HepG2 (cell line): ENCODE results near the gene MYO9A. TPM values are rescaled to one million over a fixed set of nuclear protein-coding genes. Genes with fewer than 3 reads are reported as not detected.

Experiments
- ADNP ChIP-seq: sonication (generic); formaldehyde crosslinking; IDR thresholded peaks from 2 replicates; pipeline ENCODE4 v1.4.0; 2020; ENCODE audit warnings: missing genetic modification reagents
- BATF2 ChIP-seq: sonication (generic); formaldehyde crosslinking; IDR thresholded peaks from 2 replicates; pipeline ENCODE4 v1.8.0; 2022; ENCODE audit warnings: mild to moderate bottlenecking, missing genetic modification reagents, moderate library complexity
- CREB1 ChIP-seq, 2 experiments: fragments of 450-650 bp in 1 of 2; IDR thresholded peaks; 2 replicates each; pipeline ENCODE4 v1.6.1; 2016 to 2017; ENCODE audit warnings: control low read depth in 1 of 2, mild to moderate bottlenecking in 1 of 2, missing compliant biosample characterization in 1 of 2, missing genetic modification characterization in 1 of 2
- CREB3 ChIP-seq: sonication (generic); formaldehyde crosslinking; IDR thresholded peaks from 2 replicates; pipeline ENCODE4 v1.5.0; 2020; ENCODE audit warnings: missing genetic modification reagents
- GABPB1 ChIP-seq: IDR thresholded peaks from 2 replicates; pipeline ENCODE4 v1.6.1; 2016; ENCODE audit warnings: mild to moderate bottlenecking, missing genetic modification reagents, moderate library complexity, missing compliant biosample characterization
- LCORL ChIP-seq, 2 experiments: fragments of 450-650 bp in 1 of 2; sonication (generic) in 1 of 2; formaldehyde crosslinking in 1 of 2; IDR thresholded peaks; 2 replicates each; pipeline versions ENCODE4 v1.5.0 to v1.6.1; 2017 to 2020; ENCODE audit warnings: antibody characterized with exemption in 1 of 2, missing genetic modification reagents in 1 of 2
- MAFF ChIP-seq: IDR thresholded peaks from 2 replicates; pipeline ENCODE4 v1.6.1; 2011; ENCODE audit warnings: low read depth, low read length, improper control_type of control experiment
- MTERF4 ChIP-seq: sonication (generic); formaldehyde crosslinking; IDR thresholded peaks from 2 replicates; pipeline ENCODE4 v1.8.0; 2023; ENCODE audit warnings: mild to moderate bottlenecking, missing genetic modification reagents
- MXI1 ChIP-seq: IDR thresholded peaks from 3 replicates; pipeline ENCODE4 v1.6.1; 2012; ENCODE audit warnings: low read depth, low read length, inconsistent platforms, borderline replicate concordance
- PAF1 ChIP-seq: IDR thresholded peaks from 2 replicates; pipeline ENCODE4 v1.6.1; 2016; ENCODE audit warnings: missing genetic modification reagents, missing compliant biosample characterization
- PAXIP1 ChIP-seq: sonication (generic); formaldehyde crosslinking; conservative IDR thresholded peaks from 2 replicates; pipeline ENCODE4 v1.4.0; 2020; ENCODE audit warnings: mild to moderate bottlenecking, missing genetic modification reagents, moderate library complexity
- PHF8 ChIP-seq: sonication (generic); formaldehyde crosslinking; IDR thresholded peaks from 2 replicates; pipeline ENCODE4 v1.5.0; 2020; ENCODE audit warnings: missing genetic modification reagents
- SP5 ChIP-seq: IDR thresholded peaks from 2 replicates; pipeline ENCODE4 v1.6.1; 2016; ENCODE audit warnings: low read depth, borderline replicate concordance
- SRSF4 ChIP-seq: fragments of 200-400 bp; formaldehyde crosslinking; IDR thresholded peaks from one replicate; pipeline ENCODE4 v1.6.1; 2018; ENCODE audit warnings: mild to moderate bottlenecking, low read depth, low read length, moderate library complexity; ENCODE audit not compliant: poor library complexity, severe bottlenecking
- XBP1 ChIP-seq: sonication (generic); formaldehyde crosslinking; IDR thresholded peaks from 2 replicates; pipeline ENCODE4 v1.5.0; 2020; ENCODE audit warnings: missing genetic modification reagents
- ZBTB25 ChIP-seq: IDR thresholded peaks from 2 replicates; pipeline ENCODE4 v1.6.1; 2018; ENCODE audit warnings: missing genetic modification reagents
- ZNF274 ChIP-seq: sonication (generic); formaldehyde crosslinking; IDR thresholded peaks from 2 replicates; pipeline ENCODE4 v1.5.1; 2020; ENCODE audit warnings: mild to moderate bottlenecking, missing genetic modification reagents
- ZNF337 ChIP-seq: sonication (generic); formaldehyde crosslinking; IDR thresholded peaks from 2 replicates; pipeline ENCODE4 v1.5.1; 2020; ENCODE audit warnings: missing genetic modification reagents, low read depth, mild to moderate bottlenecking, borderline replicate concordance
- ZNF430 ChIP-seq: sonication (generic); formaldehyde crosslinking; IDR thresholded peaks from 2 replicates; pipeline ENCODE4 v1.9.0; 2021; ENCODE audit warnings: mild to moderate bottlenecking, missing genetic modification reagents
- ZNF746 ChIP-seq: sonication (generic); formaldehyde crosslinking; IDR thresholded peaks from 2 replicates; pipeline ENCODE4 v1.8.0; 2022; ENCODE audit warnings: mild to moderate bottlenecking, missing genetic modification reagents
- ZNF768 ChIP-seq: sonication (generic); formaldehyde crosslinking; IDR thresholded peaks from 2 replicates; pipeline ENCODE4 v1.4.0; 2020; ENCODE audit warnings: missing genetic modification reagents
- polyA plus RNA-seq, 8 experiments: library from polyadenylated mRNA; depleted of rRNA in 3 of 8; stranded (reverse) in 7 of 8; unstranded in 1 of 8; fragments of >200 nt; fragmentation: Illumina TruSeq in 4 of 8; extraction: Trizol in 4 of 8; gene quantifications; 2 replicates each; pipeline versions ENCODE4 v1.2.1 to v1.2.3, GENCODE V29; 2011 to 2016; ENCODE audit warnings: low read depth in 4 of 8, missing spikeins in 1 of 8, mixed read lengths in 1 of 8; ENCODE audit not compliant: insufficient read depth in 1 of 8
- total RNA-seq, 5 experiments: library from RNA; depleted of rRNA; stranded (reverse); fragments of >200 nt; fragmentation: Illumina TruSeq; extraction: Trizol; gene quantifications; 2 replicates each; pipeline ENCODE4 v1.2.3, GENCODE V29; 2016; ENCODE audit warnings: low read depth in 1 of 5

The MYO9A gene
- total and polyA plus RNA-seq, 2 of the 13 experiments (the other 11 are each of a cell fraction or from before 2014, with no cell fraction given), result 4.8 to 15.3 TPM

- no peak for TF ChIP-seq XBP1 (CRISPR knock-in tag)
- TF ChIP-seq MTERF4 (CRISPR knock-in tag), result 0 out of 2 replicates have a peak, but pooled peaks have one; percentile 27
- TF ChIP-seq GABPB1, result peak; percentile 46
- 0 out of 2 replicates have a peak, but pooled peaks have one; percentile 20 for TF ChIP-seq PAXIP1 (CRISPR knock-in tag)
- peak; percentile 7; the same call in 1 of the 2 replicates for TF ChIP-seq ZNF430 (CRISPR knock-in tag)
- no peak for TF ChIP-seq LCORL (IDR thresholded peaks at IDR 0.05)
- TF ChIP-seq LCORL (CRISPR knock-in tag; IDR thresholded peaks at IDR 0.05), result peak; percentile 3; the same call in 1 of the 2 replicates
- TF ChIP-seq MXI1, result peak; percentile 12; the same call in 1 of the 3 replicates
- TF ChIP-seq MAFF, result peak; percentile 40; the same call in 1 of the 2 replicates
- TF ChIP-seq SP5 (CRISPR knock-in tag), result peak; percentile 84; the same call in 1 of the 2 replicates
- 0 out of 2 replicates have a peak, but pooled peaks have one; percentile 7 for TF ChIP-seq ZNF746 (CRISPR knock-in tag)
- TF ChIP-seq CREB3 (CRISPR knock-in tag), result no peak
- no peak; the same call in 1 of the 2 replicates for TF ChIP-seq ZNF768 (CRISPR knock-in tag)
- TF ChIP-seq ZNF274 (CRISPR knock-in tag), result 0 out of 2 replicates have a peak, but pooled peaks have one; percentile 53
- no peak for TF ChIP-seq BATF2 (CRISPR knock-in tag)
- TF ChIP-seq ZNF337 (CRISPR knock-in tag), result peak; percentile 62; the same call in 1 of the 2 replicates
- TF ChIP-seq PAF1 (CRISPR knock-in tag), result no peak
- TF ChIP-seq CREB1 (IDR thresholded peaks at IDR 0.05), result 0 out of 2 replicates have a peak, but pooled peaks have one; percentile 28
- peak; percentile 77 for TF ChIP-seq CREB1 (CRISPR knock-in tag; IDR thresholded peaks at IDR 0.05)
- TF ChIP-seq SRSF4, result no peak
- TF ChIP-seq PHF8 (CRISPR knock-in tag), result peak; percentile 58; the same call in 1 of the 2 replicates
- TF ChIP-seq ADNP, result no peak
- no peak for TF ChIP-seq ZBTB25 (CRISPR knock-in tag)
Observed at GRCh38 chr15:72118017-72118978, at the start of gene MYO9A, which contains the start of gene SENP8 (continued).
